Islet precursor cell (in vitro differentiated cells): ENCODE measurements around the gene PHLPP2.
"Not testable (repeated sequence)": the region's sequence is repeated elsewhere in the genome, so short reads cannot be mapped to it uniquely, and the experiment has no call there.

Source experiments
- DNase-seq: peaks from one replicate; pipeline ENCODE4 v3.0.0-alpha.2; 2018

Gene PHLPP2

GRCh38 chr16:71610936-71611871 lies 113.3 kb downstream of the PHLPP2 start:
- DNase-seq: peak; percentile 94

GRCh38 chr16:71610447-71610846 lies 114.1 kb downstream of the PHLPP2 start:
- no peak for DNase-seq

- no peak for DNase-seq
Measured at GRCh38 chr16:71609066-71609465, 115.4 kb downstream of the PHLPP2 start.

GRCh38 chr16:71600822-71601221 lies 123.7 kb downstream of the PHLPP2 start:
- DNase-seq: no peak

GRCh38 chr16:71598426-71598825 lies 126.1 kb downstream of the PHLPP2 start:
- not testable (repeated sequence) for DNase-seq

- DNase-seq: not testable (repeated sequence)
Measured at GRCh38 chr16:71595340-71595826, 129.1 kb downstream of the PHLPP2 start.
